NT2/D1 (cell line): ENCODE data around the gene VAPA.

Experiments
- DNase-seq: peaks from one replicate; pipeline ENCODE4 v3.0.0-alpha.2; 2011; ENCODE audit warnings: low read depth, low spot score
- H3K27me3 ChIP-seq: 2 replicates; pipeline ENCODE4 v1.6.0; 2011; ENCODE audit warnings: mild to moderate bottlenecking; ENCODE audit not compliant: insufficient read length, insufficient read depth
- H3K36me3 ChIP-seq: 2 replicates; pipeline ENCODE4 v1.6.1; 2011; ENCODE audit warnings: mild to moderate bottlenecking, low read length, mixed read lengths; ENCODE audit not compliant: insufficient read depth, insufficient read length
- H3K4me1 ChIP-seq: 2 replicates; pipeline ENCODE4 v1.5.1; 2011; ENCODE audit not compliant: insufficient read depth, insufficient read length
- H3K4me3 ChIP-seq: 2 replicates; pipeline ENCODE4 v1.5.1; 2011; ENCODE audit warnings: low read depth; ENCODE audit not compliant: insufficient read length
- H3K9ac ChIP-seq: 2 replicates; pipeline ENCODE4 v1.6.0; 2011; ENCODE audit warnings: low read depth; ENCODE audit not compliant: insufficient read length
- H3K9me3 ChIP-seq: 2 replicates; pipeline ENCODE4 v1.5.1; 2011; ENCODE audit warnings: mild to moderate bottlenecking, low read length; ENCODE audit not compliant: insufficient read depth
- SUZ12 ChIP-seq: IDR thresholded peaks from 2 replicates; pipeline ENCODE4 v1.6.1; 2011; ENCODE audit not compliant: insufficient read length, insufficient read depth; ENCODE audit errors: extremely low read depth
- YY1 ChIP-seq: IDR thresholded peaks from 2 replicates; pipeline ENCODE4 v1.6.1; 2011; ENCODE audit not compliant: insufficient read length, insufficient read depth
- ZNF274 ChIP-seq: IDR thresholded peaks from 2 replicates; pipeline ENCODE4 v1.6.1; 2011; ENCODE audit warnings: mild to moderate bottlenecking, low read depth, low read length

VAPA gene

DNA sequence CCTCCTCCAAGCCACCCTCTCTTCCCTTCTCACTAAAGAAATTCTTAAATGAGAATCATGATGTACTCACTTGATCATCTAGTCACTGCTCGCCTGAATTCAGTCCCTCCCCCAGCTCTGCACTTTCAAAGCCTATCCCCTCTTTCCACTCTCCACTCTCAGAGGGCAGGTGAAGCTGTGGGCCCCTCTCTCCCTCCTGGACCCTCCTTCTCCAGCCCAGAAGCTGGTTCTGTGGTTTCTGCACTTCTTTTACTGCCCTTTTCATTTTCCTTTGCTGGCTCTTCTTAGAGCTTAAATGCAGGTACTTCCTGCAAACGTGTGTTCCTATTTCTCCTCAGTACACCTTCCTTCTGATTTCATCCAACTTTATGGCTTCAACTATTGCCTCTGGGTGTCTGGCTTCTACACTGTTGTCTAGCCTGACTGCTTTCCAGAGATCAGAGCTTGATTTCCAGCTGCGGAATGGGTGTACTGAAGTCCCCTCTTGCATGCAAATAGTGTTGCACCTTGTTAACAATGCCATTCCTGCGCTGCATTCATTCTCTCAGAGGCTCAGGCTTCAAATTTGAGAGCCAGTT, 43.3 kb upstream of the VAPA start:
- Histone ChIP-seq H3K9ac (no peak overlapping the region), H3K36me3 (no peaks in the 10 kb centered on the region), H3K4me3 (no peak overlapping the region), H3K4me1 (no peaks in the 10 kb centered on the region), H3K27me3 (no peaks in the 10 kb centered on the region), H3K9me3 (no peaks in the 10 kb centered on the region)
- no peak for DNase-seq
- TF ChIP-seq YY1 (no peak), ZNF274 (no peak), SUZ12 (no peak)

DNA sequence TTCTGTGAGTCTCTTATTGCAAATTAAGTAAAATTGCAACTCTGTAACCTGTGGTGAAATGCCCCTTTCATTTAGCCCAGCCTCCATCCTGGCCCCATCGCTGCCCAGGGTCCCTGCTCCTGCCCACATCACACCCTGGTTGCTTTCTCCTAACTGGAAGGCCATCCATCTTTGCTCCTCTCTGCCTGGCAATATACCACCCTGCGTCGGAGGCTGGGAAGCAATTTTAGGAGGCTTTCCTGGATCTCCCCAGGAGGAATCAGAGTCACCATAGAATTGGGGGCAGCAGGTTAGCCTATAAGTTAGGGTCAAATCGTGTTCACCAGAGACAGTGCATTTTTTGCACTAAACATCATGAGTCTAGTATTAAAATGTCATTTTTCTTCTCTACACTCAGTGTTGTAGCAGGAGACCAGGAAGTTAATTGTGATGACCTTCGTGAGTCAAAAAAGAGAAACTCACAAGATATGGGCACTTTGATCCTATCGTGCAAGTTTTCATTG, 42.5 kb upstream of the VAPA start:
- no peak overlapping the region for H3K4me3 ChIP-seq
- no peak for TF ChIP-seq YY1
- TF ChIP-seq ZNF274 = no peak
- no peak for TF ChIP-seq SUZ12
- no peaks in the 10 kb centered on the region for H3K27me3 ChIP-seq
- no peaks in the 10 kb centered on the region for H3K4me1 ChIP-seq
- H3K9me3 ChIP-seq = no peaks in the 10 kb centered on the region
- H3K9ac ChIP-seq = no peak overlapping the region
- DNase-seq = no peak
- H3K36me3 ChIP-seq = no peaks in the 10 kb centered on the region

DNA sequence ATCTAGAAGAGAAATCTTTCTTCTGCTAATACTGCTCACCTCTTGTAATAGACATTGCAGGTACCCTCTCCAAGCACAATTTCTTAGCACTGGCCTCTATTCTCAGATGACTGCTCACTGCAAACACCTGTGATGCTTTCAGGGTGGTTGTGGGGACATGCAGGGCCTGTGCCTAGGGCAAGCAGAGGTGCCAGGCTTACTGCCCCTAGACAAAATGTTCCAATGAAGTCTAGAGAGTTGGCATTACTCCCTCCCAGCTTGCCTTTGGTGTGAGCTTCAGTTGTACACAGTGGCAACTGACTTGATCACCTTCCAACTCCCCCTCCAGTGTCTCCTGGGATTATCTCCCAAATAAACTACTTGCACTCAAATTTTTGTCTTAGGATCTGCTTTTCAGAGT, 41.0 kb upstream of the VAPA start:
- Histone ChIP-seq H3K4me3 (no peak overlapping the region), H3K36me3 (no peaks in the 10 kb centered on the region), H3K4me1 (no peaks in the 10 kb centered on the region), H3K9ac (no peak overlapping the region), H3K27me3 (no peaks in the 10 kb centered on the region), H3K9me3 (no peaks in the 10 kb centered on the region)
- TF ChIP-seq YY1 (no peak), SUZ12 (no peak), ZNF274 (no peak)
- DNase-seq = no peak

DNA sequence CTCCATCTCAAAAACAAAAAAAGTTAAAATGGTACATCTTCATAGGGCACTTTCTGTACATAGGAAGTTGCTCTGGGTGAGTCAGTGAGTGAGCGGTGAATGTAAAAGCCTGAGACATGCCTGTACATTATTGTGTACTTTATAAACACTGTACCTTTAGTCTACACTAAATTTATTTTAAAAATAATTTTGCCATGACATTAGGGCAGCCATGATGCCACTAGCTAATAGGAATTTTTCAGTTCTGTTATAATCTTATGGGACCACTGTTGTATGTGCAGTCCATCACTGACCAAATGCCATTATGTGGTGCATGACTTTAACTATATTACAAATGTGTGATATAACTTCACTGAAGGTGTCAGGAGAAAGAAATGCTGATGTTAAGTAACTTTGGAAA, 39.1 kb upstream of the VAPA start:
- Histone ChIP-seq H3K4me1 (no peaks in the 10 kb centered on the region), H3K4me3 (no peak overlapping the region)
- TF ChIP-seq YY1 (no peak), SUZ12 (no peak), ZNF274 (no peak)

DNA sequence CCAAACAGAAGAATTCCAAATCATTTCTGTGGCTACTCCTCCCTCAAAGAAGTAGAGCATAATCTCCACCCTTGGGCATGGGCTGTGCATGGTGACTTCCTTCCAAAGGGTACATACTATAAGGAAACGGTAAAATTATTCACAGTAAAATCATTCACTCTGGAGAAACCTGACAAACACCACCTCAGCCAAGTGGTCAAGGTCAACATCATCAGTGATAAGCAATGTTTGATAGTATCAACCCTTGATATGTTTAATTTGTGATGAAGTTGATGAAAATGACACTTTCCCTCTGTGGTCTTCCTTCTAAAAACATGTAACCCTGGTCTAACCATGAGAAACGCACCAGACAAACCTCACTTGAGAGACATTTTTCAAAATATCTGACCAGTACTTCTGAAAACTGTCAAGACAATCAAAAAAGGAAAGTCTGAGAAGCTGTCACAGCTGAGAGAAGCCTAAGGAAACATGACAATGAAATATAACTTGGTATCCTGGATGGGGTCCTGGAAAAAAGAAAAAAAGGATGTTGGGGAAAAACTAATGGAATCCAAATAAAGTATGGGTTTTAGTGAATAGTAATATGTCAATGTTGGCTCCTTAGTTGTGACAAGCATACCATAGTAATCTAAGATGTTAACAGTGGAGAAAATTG, 37.5 kb upstream of the VAPA start:
- no peak for DNase-seq
- Histone ChIP-seq H3K4me3 (no peak overlapping the region), H3K4me1 (no peaks in the 10 kb centered on the region), H3K36me3 (no peaks in the 10 kb centered on the region), H3K9ac (no peak overlapping the region), H3K27me3 (no peaks in the 10 kb centered on the region), H3K9me3 (no peaks in the 10 kb centered on the region)
- no peak for TF ChIP-seq SUZ12
- TF ChIP-seq ZNF274 = no peak
- no peak for TF ChIP-seq YY1

More for the DNA sequence above, 39.1 kb upstream of the VAPA start:
- no peaks in the 10 kb centered on the region for H3K9me3 ChIP-seq
- no peak overlapping the region for H3K9ac ChIP-seq
- no peaks in the 10 kb centered on the region for H3K36me3 ChIP-seq
- no peak for DNase-seq
- no peaks in the 10 kb centered on the region for H3K27me3 ChIP-seq

DNA sequence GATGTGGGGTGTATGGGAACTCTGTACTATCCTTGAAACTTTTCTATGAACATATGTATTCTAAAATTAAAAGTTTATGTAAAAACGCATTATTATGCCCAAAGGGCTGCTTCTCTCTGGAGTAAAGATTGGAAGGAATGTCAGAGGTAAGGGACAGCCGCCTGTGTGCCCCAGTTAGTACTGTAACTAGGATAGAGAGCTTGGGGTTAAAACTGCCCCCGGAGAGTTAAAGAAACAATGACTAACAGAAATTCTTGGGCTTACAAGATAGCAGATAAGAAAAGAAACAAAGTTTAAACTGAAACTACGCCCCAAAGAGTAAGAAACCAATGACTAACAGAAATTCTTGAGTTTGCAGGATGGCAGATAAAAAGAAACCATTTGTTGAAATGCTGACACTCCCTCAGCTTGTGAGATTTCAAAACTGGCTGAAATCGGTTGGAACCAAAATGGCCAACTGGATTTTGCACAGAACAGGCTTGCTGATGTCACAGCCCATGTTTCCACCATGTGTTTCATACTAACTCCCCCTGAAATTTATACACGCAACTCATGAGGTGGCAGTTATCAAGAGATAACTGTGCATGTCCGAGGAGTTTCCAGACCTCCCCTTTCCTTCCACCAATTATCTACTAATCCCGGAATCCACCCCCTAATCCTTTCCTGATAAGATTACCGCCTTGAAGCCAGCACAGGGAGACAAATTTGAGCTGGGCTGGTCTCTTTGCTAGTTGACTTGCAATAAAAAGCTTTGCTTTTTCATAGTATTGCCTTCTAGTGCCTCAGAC, 36.8 kb upstream of the VAPA start:
- H3K9me3 ChIP-seq = no peaks in the 10 kb centered on the region
- no peaks in the 10 kb centered on the region for H3K27me3 ChIP-seq
- DNase-seq = no peak
- no peak overlapping the region for H3K9ac ChIP-seq
- H3K4me3 ChIP-seq = no peak overlapping the region
- no peaks in the 10 kb centered on the region for H3K4me1 ChIP-seq
- no peak for TF ChIP-seq SUZ12
- no peak for TF ChIP-seq ZNF274
- TF ChIP-seq YY1 = no peak
- H3K36me3 ChIP-seq = no peaks in the 10 kb centered on the region

DNA sequence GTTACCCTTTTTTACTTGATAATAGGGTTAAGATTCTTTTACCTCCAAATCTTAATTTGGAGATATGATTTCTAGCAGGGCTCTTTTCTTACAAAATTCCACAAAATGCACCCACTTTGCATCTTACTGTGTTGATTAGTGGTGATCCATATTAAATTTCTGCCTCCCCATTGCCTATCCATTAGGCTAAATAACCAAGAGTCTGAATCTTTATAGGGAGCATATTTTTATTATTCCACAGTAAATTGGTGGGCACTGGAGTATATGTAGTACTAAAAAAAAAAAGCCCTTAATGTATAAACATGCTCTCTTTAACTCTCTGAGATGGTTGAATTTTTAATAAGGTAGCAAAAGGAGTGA, 36.2 kb upstream of the VAPA start:
- Histone ChIP-seq H3K27me3 (no peaks in the 10 kb centered on the region), H3K36me3 (no peaks in the 10 kb centered on the region), H3K9ac (no peak overlapping the region), H3K4me1 (no peaks in the 10 kb centered on the region), H3K9me3 (no peaks in the 10 kb centered on the region), H3K4me3 (no peak overlapping the region)
- no peak for TF ChIP-seq YY1
- TF ChIP-seq ZNF274 = no peak
- no peak for DNase-seq
